Purkinje cell (primary cell): Measurements from ENCODE around the gene MKKS. TPM values are rescaled to one million over a fixed set of nuclear protein-coding genes. Genes with fewer than 3 reads are reported as not detected.

ENCODE experiments used
- polyA plus RNA-seq: library from polyadenylated mRNA; unstranded; fragments of >200 nt; fragmentation: Nextera tagmentation; gene quantifications from 2 replicates; pipeline ENCODE4 v1.2.1, GENCODE V29; 2014

Gene MKKS
- polyA plus RNA-seq, result 39.4 and 45.8 TPM in 2 replicates

GRCh38 chr20:10433623-10434466, at the start of gene MKKS:
TSS of gene MKKS (minus strand) at chr20:10434222. CDS start at chr20:10413514, 20,708 bp downstream.

DNA sequence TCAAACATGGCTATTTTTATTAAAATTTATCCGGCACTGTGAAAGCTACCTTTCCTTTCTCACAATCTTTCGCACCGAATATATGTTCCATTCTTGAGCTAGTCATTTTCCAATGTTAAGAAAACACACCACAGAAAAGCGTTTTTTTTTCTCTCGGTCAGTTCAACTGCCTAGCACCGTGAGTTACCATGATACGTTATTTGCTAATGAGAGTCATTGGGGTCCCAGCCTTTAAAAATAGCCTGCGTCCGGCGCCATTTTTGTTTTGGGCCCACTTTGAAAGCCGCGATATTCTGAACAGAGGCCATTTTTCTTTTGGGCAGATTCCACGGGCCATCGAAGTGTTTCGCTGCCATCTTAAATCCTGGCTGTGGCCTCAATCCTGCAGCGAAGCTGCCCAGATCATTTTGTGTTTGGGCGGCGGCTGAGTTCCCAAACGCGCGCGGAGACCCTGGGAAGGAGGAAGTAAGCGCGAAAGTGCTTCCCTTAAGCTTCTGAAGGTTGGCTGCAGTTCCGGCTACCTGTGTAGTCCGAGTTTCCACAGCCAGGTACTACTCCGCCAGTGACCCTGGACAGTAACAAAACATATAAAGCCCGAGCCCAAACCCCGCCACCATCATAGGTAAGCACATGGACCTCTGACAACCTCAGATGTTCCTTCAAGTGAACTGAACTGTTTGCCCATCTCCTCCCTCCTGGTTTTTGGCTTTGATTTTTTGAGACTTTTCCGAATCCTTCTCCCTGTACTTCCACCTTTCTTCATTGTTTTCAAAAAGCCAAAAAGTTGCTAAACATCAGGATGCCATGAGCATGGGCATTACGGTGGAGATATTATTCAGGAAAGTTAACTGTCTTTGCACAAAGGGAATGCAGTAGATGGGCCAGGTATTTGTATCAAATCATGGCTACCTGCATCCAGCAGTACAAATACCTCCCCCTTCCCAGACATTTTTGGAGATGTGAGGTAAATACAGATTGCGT, 1.1 kb upstream of the MKKS start, which contains the start of gene SLX4IP:
Gene SLX4IP, plus strand, starts transcription at position 474 of the 981 bp plus-strand sequence. CDS start 22,900 bp downstream, outside the sequence.

Other genes with a start within 250 kb of the MKKS start
- 640 and 1,248 TPM in 2 replicates for gene SNAP25, start 215.4 kb downstream of the MKKS start, polyA plus RNA-seq
- 5.6 and 6.4 TPM in 2 replicates for gene SLX4IP, start 1.1 kb upstream of the MKKS start, polyA plus RNA-seq
- 1.1 and 2.2 TPM in 2 replicates for gene JAG1, start 239.8 kb upstream of the MKKS start, polyA plus RNA-seq